ENCODE measurements around the gene RRAD. TPM values are rescaled to one million over a fixed set of nuclear protein-coding genes. Genes with fewer than 3 reads are reported as not detected.

RRAD gene
- total RNA-seq, 1 experiment from 2014 or later: 4.3 TPM

DNA sequence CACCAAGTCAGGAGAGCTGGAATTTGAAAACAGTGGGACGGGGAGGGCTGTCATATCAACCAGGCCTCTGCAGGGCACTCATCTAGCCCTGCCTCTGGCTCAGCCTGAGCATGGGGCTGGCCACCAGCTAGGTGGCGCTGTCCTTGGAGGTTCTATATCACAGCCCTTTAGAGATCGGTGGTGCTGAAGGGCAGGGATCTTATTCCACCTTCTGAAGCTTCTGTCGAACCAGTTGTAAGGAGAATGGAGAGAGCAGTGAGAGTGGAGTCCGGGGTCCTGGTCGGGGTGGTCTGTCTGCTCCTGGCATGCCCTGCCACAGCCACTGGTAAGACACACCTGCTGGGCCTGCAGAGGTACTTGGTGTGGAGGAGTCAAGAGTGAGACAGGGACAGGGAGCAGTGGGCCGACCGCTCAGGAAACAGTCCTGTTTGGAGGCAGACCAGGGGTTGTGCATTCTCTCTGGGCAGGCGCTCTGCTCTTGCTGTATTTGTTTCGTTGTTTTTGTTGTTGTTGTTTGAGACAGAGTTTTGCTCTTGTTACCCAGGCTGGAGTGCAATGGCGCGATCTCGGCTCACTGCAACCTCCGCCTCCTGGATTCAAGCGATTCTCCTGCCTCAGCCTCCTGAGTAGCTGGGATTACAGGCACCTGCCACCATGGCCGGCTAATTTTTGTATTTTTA, 35.9 kb upstream of the RRAD start, which contains the start of gene CES3:
TSS of gene CES3 (plus strand) at position 202 of the 680 bp plus-strand sequence. CDS start at position 244, 42 bp downstream.
- peak; percentile 95 for ATAC-seq
- Histone ChIP-seq H3K27me3 (ENCODE audit: control insufficient read depth, insufficient read depth, low read length) (no peaks in the 10 kb centered on the region), H3K27ac (ENCODE audit: low read length) (no peak within 1 kb of the TSS), H3K4me1 (ENCODE audit: control insufficient read depth, insufficient read depth, low read length) (no peaks in the 10 kb centered on the region), H3K36me3 (ENCODE audit: control insufficient read depth, insufficient read depth, low read length) (no peaks in the 10 kb centered on the region), H3K9me3 (ENCODE audit: control insufficient read depth, insufficient read depth, low read depth, low read length) (no peaks in the 10 kb centered on the region), H3K4me3 (ENCODE audit: low read depth in 2 of 2, low read length in 2 of 2) (no peak within 1 kb of the TSS)
- ChIA-PET POLR2A (no interaction called here), CTCF (interaction anchor here (0.6 kb wide), 1 partner anchor 58 kb away, joined by 3 read pairs; no protein-coding TSS in a partner anchor)
- intact Hi-C loops (cut with micrococcal nuclease; ENCODE audit: unreplicated experiment) (no loop called here), in situ Hi-C loops (cut with HindIII; ENCODE audit: low pct_unique_long_range_greater_than_20kb, low sequenced_read_pairs) (no loop called here)
- no peak for TF ChIP-seq TCF7L2 (IDR thresholded peaks at IDR 0.05; ENCODE audit: low read depth, low read length)
- no peak for TF ChIP-seq SIN3A (IDR thresholded peaks at IDR 0.05; ENCODE audit: borderline replicate concordance, insufficient read depth, low read depth, low read length)
- no peak for TF ChIP-seq POLR2AphosphoS5 (IDR thresholded peaks at IDR 0.05; ENCODE audit: low read depth, low read length)
- TF ChIP-seq, protein P1, sequence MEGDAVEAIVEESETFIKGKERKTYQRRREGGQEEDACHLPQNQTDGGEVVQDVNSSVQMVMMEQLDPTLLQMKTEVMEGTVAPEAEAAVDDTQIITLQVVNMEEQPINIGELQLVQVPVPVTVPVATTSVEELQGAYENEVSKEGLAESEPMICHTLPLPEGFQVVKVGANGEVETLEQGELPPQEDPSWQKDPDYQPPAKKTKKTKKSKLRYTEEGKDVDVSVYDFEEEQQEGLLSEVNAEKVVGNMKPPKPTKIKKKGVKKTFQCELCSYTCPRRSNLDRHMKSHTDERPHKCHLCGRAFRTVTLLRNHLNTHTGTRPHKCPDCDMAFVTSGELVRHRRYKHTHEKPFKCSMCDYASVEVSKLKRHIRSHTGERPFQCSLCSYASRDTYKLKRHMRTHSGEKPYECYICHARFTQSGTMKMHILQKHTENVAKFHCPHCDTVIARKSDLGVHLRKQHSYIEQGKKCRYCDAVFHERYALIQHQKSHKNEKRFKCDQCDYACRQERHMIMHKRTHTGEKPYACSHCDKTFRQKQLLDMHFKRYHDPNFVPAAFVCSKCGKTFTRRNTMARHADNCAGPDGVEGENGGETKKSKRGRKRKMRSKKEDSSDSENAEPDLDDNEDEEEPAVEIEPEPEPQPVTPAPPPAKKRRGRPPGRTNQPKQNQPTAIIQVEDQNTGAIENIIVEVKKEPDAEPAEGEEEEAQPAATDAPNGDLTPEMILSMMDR (IDR thresholded peaks at IDR 0.05): peak; percentile 84
- TF ChIP-seq, protein P2, sequence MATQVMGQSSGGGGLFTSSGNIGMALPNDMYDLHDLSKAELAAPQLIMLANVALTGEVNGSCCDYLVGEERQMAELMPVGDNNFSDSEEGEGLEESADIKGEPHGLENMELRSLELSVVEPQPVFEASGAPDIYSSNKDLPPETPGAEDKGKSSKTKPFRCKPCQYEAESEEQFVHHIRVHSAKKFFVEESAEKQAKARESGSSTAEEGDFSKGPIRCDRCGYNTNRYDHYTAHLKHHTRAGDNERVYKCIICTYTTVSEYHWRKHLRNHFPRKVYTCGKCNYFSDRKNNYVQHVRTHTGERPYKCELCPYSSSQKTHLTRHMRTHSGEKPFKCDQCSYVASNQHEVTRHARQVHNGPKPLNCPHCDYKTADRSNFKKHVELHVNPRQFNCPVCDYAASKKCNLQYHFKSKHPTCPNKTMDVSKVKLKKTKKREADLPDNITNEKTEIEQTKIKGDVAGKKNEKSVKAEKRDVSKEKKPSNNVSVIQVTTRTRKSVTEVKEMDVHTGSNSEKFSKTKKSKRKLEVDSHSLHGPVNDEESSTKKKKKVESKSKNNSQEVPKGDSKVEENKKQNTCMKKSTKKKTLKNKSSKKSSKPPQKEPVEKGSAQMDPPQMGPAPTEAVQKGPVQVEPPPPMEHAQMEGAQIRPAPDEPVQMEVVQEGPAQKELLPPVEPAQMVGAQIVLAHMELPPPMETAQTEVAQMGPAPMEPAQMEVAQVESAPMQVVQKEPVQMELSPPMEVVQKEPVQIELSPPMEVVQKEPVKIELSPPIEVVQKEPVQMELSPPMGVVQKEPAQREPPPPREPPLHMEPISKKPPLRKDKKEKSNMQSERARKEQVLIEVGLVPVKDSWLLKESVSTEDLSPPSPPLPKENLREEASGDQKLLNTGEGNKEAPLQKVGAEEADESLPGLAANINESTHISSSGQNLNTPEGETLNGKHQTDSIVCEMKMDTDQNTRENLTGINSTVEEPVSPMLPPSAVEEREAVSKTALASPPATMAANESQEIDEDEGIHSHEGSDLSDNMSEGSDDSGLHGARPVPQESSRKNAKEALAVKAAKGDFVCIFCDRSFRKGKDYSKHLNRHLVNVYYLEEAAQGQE (IDR thresholded peaks at IDR 0.05; ENCODE audit: insufficient read depth in 1 of 2, low read depth in 2 of 2, low read length in 1 of 2): no peak
- peak; percentile 27 for DNase-seq (ENCODE audit: low read depth, low spot score)
- no TSS peak for BruUV-seq (replicated peaks)

DNA sequence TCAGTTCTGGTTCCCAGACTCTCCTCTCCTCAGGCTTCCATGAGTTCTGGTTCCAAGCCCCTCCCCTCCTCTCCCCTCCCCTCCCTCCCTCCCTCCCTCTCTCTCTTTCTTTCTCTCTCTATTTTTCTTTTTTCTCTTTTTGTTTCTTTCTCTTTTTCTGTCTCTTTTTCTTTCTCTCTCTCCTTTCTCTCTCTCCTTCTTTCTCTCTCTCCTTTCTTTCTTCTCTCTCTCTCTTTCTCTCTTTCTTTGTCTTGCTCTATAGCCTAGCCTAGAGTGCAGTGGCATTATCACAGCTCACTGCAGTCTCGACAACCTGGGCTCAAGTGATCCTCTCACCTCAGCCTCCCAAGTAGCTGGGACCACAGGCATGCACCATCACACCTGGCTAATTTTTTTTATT, 34.9 kb upstream of the RRAD start:
- BruUV-seq (replicated peaks): no TSS peak
- ChIA-PET CTCF (no interaction called here), POLR2A (no interaction called here)
- Histone ChIP-seq H3K27me3 (ENCODE audit: control insufficient read depth, insufficient read depth, low read length) (no peaks in the 10 kb centered on the region), H3K4me3 (ENCODE audit: low read depth in 2 of 2, low read length in 2 of 2) (no peak overlapping the region), H3K36me3 (ENCODE audit: control insufficient read depth, insufficient read depth, low read length) (no peaks in the 10 kb centered on the region), H3K27ac (ENCODE audit: low read length) (no peak overlapping the region), H3K4me1 (ENCODE audit: control insufficient read depth, insufficient read depth, low read length) (no peaks in the 10 kb centered on the region), H3K9me3 (ENCODE audit: control insufficient read depth, insufficient read depth, low read depth, low read length) (no peaks in the 10 kb centered on the region)
- in situ Hi-C loops (cut with HindIII; ENCODE audit: low pct_unique_long_range_greater_than_20kb, low sequenced_read_pairs): no loop called here
- TF ChIP-seq SIN3A (IDR thresholded peaks at IDR 0.05; ENCODE audit: borderline replicate concordance, insufficient read depth, low read depth, low read length) (no peak), POLR2AphosphoS5 (IDR thresholded peaks at IDR 0.05; ENCODE audit: low read depth, low read length) (no peak), TCF7L2 (IDR thresholded peaks at IDR 0.05; ENCODE audit: low read depth, low read length) (no peak)
- TF ChIP-seq, protein P1 (IDR thresholded peaks at IDR 0.05): no peak
- TF ChIP-seq, protein P2 (IDR thresholded peaks at IDR 0.05; ENCODE audit: insufficient read depth in 1 of 2, low read depth in 2 of 2, low read length in 1 of 2): no peak
- ATAC-seq (no peak), DNase-seq (ENCODE audit: low read depth, low spot score) (no peak)
- intact Hi-C loops (cut with micrococcal nuclease; ENCODE audit: unreplicated experiment): no loop called here

Data from Panc1 (cell line).